Fibroblast of skin of right biceps (primary cell): ENCODE data around the gene MAP3K1.

Experiments
- DNase-seq: peaks from one replicate; pipeline ENCODE4 v3.0.0-alpha.2; 2013

MAP3K1 gene

DNA sequence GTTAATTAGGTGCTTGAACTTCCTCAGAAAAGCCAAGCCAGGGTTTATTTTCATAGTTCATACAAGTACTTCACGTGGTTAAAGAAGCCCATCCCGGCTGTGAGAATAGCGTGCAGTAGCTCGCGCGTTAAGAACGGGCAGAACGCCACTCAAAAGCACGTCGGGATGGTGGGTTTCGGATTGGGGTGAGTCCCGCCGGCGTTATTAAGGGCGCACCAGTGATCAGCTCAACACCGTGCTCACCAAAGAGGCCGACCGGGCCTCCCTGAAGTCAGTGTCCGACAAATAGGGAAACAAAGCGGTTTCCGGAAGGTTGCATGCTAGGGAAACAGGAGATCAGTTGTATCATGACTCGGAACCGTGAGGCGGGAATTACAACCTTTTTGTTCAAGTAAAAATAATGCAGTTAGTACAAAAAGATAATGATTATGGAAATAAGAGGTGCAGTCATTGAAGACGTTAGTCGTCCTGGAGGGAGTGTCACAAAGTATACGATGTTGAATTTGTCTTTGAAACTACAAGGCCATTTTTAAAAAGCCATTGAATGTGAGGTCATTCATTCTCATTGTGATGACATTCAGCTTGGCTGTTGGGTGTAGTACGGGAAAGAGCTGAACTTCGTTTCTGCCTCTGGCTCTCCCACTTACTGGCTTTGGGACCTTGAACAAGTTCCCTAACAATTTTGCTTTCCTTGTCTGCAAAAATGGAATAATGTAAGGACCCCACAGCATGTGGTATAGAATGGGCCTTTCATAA, 95.0 kb downstream of the MAP3K1 start:
- no peak for DNase-seq

DNA sequence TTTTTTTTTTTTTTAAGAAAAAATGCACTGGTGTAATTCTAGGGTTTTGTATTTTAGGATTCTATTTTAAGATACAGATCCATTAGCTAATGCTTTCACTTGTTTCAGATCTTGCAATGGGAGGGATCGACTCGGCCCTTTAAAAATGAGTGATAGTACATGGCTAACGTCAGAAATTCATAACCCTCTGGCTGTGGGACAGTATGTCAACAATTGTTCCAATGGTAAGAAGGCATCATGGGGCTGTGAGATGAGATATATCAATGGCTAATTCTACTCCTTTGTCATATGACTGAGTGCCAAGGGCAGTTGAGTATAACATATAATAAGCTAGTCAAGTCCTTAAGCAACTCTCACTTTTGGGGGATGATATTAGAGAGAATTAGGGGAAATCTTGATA, 98.4 kb downstream of the MAP3K1 start:
- DNase-seq = no peak

DNA sequence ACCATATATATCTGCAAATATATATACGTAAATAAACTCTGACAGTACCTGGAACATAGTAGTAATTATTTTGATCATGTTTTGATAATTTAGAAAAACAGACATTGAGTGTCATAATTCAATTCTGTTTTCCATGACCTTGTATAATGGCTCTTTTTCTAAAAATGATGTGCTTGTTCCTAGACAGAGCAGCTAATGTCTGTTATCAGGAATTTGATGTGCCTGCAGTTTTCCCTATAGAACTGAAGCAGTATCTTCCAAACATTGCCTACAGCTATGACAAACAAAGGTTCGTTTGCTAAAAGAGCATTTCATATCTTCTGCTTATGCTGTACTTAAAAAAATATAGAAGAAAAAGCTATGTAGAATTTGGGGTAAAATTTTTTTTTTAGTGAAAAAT, 99.3 kb downstream of the MAP3K1 start:
- no peak for DNase-seq

DNA sequence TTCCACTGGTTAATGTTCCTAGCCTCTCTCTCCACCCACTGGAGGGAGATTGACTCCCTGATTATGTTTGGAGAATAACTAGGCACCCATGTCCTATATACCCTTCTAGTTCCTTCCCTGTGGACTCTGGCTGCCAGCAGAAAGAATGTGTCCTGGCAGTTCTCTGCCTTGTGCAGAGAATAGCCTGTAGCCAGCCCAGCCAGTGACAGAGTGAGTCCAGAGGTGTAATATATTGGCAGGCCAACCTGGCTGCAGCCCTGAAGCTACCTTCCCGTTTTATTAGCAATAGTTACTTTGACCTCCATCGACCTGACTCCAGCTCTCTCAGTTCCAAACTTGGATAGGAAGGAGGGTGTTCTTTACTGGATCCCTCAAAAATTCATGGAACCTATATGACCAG, 102.2 kb downstream of the MAP3K1 start:
- no peak for DNase-seq

DNA sequence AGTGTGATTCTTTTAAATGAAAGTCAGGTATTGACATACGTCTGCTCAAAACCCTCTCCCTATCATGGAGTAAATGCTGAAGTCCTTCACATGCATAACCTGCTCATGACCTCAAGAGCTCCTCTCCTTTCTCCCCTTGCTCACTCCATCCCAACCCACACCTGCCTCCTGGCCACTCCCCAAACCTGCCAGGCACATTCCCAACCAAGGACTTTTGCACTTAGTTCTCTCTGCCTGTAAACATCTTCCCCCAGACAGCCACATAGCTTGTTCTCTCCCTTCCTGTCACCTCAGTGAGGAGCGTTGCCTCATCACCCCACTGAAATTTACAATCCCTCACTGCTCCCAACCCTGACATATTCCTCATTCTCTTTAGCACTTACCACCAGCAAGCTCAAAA, 102.7 kb downstream of the MAP3K1 start:
- DNase-seq = no peak

DNA sequence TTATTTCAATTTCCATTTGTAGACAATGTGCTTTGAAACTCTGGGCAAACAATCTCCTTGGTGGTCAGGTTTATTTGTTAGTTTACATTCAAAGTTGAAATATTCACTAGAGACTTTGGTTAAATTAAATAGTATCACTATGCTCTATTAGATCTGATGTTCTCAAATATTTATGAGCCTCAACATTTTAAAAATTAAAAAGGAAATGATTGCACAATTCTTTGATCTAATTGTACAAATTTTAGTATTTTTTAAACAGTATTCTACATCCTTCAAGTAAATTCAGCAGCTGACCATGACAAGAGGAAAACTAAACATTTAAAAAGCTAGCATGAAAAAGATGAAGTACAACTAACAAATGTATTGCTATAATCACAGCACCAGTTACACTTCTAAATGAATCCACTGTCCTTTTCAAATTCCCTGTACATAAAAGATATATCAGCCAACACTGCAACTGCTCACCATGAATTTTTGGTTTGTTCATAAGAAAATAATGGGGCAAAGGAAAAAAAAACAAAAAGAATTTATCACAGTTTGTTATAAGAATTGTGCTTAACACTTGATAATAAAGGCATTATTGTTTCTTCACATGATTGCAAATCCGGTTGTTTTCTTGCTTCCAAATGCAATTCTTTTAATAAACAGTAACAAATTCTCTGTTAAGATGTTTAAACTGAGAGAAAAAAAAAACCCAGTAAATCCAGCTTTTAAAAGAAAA, 104.8 kb downstream of the MAP3K1 start:
- DNase-seq = no peak

DNA sequence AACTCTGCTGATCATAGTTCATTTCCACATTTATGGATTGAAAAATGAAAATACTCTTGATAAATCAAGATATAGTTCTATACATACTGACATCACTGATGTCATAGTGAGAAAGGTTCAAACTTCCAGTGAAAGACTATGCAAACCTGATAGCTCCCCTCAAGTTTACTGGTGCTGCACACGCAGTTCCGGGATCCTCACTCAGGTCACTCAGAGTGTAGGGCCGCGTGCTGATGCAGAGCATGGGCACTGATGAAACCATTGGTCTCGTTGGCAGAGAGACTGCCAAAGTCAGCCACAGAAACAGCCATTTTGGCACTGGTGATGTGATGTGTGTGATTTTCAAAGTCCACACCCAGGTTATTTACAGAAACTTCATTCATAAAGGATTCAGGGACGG, 107.6 kb downstream of the MAP3K1 start:
- no peak for DNase-seq

DNA sequence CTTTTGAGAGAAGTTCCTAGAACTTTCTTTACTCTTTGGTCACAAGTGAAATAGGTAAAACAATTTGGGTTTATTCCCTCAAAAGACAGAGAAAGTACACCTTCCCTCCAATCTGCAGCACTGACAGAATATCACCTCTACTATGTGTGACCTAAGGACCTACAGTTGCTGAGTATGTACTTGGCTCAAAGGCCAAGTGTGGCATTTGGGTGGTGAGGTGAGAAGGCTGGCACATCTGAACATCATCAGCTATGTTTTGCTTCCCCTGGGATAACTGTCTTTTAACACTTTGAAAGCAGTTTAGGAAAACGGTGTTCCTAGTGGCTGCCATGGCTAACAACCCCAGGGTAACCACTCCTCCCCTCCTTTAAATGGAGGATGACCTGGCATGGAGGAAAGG, 119.0 kb downstream of the MAP3K1 start:
- no peak for DNase-seq

DNA sequence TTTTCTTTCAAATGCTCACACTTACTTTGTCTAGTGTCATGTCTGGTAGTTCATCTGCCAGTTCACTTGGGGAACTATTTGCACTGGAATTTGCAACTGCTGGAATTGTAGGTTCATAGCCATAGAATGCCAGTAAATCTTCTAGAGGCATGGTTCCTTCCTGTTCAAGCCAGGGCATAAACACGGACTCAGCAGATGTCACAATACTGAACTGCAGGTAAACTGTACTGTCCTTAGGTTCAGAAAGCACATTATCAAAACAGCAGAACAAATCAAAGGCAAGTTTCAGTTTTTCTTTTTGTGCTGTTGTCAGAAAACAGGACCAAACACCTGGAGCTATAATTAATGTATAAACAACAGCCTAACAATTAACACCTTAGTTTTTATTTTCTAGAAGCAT, 123.5 kb downstream of the MAP3K1 start:
- DNase-seq = no peak

DNA sequence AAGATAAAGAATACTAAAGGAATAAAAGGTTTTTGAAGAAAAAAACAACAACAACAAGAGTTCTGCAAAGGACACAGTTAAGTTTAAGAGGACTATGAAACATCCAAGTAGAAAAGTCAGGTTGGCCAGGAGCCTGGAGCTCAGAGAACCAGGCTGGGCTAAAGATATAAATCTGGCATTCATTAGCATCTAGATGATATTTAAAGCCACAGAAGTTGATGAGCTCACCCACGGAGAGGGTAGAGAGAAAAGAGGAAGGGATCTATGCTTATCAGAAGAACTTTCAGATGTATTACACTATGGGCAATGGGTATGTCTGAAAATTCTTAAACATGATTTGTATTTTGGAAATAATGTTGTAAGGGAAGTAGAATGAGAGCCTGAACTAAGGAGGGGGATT, 126.6 kb downstream of the MAP3K1 start:
- peak; percentile 70 for DNase-seq
